Skin epidermis (tissue), 12 donors: ENCODE measurements around the gene ELAVL3.
"Not testable (repeated sequence)": the region's sequence is repeated elsewhere in the genome, so short reads cannot be mapped to it uniquely, and the experiment has no call there.

Source experiments
- H3K27ac ChIP-seq, 21 experiments: fragments of 200-600 bp; sonication (generic) in 11 of 21; one replicate each; pipeline ENCODE4 v1.5.0; 2020; ENCODE audit warnings: mild to moderate bottlenecking in 3 of 21, inconsistent platforms in 2 of 21, moderate library complexity in 2 of 21
- H3K4me3 ChIP-seq, 7 experiments: fragments of 200-600 bp; sonication (generic) in 2 of 7; one replicate each; pipeline ENCODE4 v1.5.0; 2020; ENCODE audit warnings: inconsistent platforms in 2 of 7, mild to moderate bottlenecking in 2 of 7, moderate library complexity in 1 of 7

Gene ELAVL3

DNA sequence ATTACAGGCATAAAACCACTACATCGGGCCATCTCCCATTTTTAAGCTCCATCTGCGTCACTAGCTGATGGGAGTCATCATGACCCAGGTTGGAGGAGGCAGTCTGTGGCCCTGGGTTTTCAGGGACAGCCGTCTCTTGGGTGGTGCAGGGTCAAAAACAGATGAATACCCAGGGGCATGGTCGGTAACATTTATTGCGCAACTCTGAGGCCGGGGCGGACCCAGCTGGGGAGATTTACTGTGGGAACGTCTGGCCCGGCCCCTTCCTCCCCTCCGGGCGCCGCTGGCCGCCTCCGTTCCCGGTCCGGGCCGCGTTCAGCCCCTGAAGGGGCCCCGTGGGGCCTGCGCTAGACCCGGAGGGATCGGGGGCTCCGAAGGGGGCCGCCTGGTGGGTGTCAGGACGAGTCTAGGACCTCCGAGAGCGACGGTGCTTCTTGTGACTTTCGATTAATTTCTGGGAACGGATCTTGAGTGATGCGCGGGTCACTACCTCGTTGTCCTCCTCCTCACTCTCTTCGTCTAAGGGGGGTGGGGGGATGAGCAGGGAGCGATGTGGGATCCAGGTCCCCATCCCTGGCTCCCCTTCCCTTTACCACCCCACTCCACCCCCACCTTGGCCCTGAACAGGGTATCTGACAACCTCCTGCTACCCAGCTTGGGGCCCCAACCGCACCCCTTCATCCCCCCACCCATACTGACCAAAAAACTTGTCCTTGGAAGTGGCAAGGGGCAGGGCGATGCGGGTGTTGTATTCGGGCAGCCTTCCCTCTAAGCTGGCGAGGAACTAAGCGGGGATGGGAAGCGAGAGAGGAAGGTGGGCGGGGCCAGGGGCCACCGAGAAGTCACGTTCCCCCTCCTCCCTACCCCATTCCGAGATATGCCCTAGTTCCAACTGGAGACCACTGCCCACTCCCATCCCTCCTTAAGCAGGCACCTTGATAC, 60.1 kb downstream of the ELAVL3 start:
- peak overlapping the region in 1 of 21 experiments; percentile 35 for H3K27ac ChIP-seq
- peak overlapping the region in 3 of 7 experiments; percentile 17 to 26 (median 26) for H3K4me3 ChIP-seq

DNA sequence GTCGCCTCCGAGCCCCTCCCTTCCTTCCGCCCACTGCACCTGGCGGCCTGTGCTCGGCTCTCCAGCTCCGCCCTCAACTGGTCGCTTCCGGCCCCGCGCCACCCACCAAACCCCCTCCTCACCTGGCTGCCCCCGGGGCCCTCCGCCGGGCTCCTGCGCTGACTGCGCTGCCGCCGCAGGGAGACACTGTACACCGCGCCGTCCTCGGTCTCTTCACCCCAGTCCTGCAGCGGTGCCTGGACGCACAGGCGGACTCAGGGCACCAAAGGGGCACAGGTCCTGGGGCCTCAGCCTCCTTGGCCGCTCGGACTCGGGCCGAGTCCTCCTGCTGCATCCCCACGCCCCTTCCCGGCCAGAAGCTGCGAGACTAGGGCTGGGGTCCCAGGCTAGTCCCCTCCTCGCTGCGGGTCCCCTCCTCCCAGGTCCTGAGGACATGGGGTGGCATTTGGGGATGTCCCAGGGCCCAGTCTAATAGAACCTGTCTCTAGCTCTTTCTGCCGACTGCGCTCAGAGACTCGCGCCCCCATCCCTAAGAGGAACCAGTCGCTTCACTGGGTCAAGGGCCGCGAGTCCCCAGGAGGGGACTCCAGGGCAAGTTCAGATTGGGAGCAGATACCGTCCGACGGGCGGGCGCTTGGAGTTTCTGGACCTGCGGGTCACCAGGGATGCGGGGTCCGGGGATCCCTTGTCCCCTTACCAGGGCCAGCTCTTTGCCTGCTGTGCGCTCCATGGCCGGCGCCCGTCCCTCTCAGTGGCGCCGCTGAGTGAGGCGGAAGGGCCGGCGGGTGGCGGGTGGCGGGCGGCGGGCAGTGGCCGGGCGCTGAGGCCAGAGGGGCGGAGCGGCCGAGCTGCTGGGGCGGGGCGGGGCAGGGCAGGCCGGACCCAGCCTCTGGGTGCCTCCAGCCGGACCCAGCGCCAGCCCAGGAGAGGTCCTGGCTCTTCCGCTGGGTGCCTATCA, 62.0 kb downstream of the ELAVL3 start, which contains the start of gene RGL3:
Gene RGL3, minus strand, starts transcription at position 766 of the 958 bp plus-strand sequence. Its CDS starts 36 bp downstream, at position 730.
- peak within 1 kb of the TSS in 6 of 7 experiments; percentile 3 to 30 (median 20) for H3K4me3 ChIP-seq
- peak within 1 kb of the TSS in 1 of 21 experiments; percentile 49 for H3K27ac ChIP-seq

DNA sequence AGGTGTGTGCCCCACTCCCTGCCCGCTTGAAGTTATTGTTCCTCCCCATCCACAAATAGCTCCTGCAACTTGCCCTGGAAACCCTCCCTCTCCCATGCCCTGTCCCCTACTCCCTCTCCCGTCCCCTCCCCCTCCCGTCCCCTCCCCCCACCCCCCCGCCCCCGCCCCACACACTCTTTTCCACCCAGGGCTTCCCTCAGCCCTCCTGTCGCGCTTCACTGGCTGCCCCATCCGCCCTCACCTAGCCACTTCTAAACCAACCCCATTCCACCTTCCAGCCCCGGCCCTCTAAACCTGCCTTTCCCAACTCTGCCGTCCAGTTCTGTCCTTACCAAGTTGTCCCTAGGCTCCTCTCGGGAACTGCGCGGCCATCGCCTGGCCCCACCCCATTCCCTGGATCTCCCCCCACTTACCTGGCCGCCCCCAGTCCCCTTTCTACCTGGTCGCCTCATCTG, 62.7 kb downstream of the ELAVL3 start:
- Histone ChIP-seq H3K27ac (peak overlapping the region in 1 of 21 experiments; percentile 49), H3K4me3 (peak overlapping the region in 1 of 7 experiments; percentile 30)

DNA sequence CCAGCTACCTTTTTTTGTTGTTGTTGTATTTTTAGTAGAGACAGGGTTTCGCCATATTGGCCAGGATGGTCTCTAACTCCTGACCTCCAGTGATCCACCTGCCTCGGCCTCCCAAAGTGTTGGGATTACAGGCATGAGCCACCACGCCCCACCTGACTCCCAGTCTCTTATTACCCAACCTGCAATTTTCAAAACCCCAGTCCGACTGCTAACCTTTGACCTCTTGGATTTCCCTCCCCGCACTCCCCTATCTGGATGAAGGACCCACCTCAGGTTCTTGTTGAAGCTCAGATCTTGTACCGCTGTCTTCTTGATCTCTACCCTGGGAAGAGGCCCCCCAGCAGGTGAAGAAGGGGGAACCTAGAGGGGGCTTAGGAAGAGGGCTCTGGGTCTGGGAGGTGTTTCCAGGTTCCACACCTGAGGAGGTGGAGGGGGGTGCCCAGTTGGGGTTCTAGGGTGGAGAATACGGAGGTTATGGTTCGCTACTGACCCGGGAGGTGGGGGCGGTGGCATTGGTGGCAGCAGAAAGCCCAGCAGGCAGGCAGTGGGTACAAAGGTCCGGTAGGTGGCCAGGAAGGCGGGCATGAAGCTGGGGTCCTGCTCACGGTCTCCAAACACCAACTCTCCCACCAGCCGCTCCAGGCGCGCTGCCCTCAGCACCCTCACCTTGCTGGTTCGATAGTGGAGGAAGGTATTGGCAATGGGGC, 64.3 kb downstream of the ELAVL3 start:
- H3K27ac ChIP-seq: no peak overlapping the region

DNA sequence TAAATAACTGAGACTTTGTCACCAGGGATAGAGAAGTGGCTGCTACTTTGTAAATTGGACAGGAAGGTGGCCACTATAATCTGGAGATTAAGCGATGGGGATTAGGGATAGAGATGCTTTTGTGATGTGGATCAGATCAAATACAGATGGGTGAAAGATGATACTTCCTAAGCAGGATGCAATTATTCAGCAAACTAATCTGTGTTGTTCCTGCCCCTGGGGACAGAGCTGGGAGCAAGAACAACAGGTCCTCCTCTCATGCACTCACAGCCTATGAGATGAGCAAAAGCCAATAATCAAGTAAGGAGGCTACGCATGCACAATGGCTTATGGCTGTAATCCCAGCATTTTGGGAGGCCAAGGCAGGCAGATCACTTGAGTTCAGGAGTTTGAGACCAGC, 66.3 kb downstream of the ELAVL3 start:
- no peak overlapping the region for H3K27ac ChIP-seq

More for the DNA sequence above, 64.3 kb downstream of the ELAVL3 start:
- no peak overlapping the region for H3K4me3 ChIP-seq

DNA sequence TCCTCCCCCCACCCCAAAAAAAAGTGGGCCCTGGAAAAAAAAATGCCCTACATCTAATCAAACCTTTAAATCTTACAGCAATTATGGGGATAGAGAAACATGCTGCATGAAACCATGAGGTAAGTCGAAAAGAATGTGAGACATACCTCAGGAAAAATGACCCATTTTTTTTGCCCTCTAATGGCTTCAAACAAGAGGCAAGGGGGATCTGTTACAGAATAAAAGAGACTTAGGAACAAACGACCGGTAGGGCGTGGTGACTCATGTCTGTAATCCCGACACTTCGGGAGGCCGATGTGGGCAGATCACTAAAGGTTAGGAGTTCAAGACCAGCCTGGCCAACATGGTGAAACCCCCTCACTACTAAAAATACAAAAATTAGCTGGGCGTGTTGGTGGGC, 70.2 kb downstream of the ELAVL3 start:
- Histone ChIP-seq H3K27ac (no peak overlapping the region), H3K4me3 (no peak overlapping the region)

More for the DNA sequence above, 66.3 kb downstream of the ELAVL3 start:
- no peak overlapping the region for H3K4me3 ChIP-seq

DNA sequence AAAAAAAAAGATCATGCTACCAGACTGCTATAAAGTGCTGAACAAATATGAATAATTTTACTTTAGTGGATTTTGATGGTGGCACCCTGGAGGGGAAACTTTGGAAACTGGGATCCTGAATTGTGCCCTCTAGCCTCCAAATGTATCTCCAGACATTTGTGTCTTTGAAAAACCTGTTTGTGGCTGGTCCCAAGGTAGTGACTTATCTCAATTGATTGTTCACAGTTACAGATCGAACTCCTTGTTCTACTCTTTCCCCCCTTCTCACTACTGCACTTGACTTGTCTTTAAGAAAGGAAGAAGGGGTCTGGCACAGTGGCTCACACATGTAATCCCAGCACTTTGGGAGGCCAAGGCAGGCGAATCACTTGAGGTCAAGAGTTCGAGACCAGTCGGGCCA, 72.3 kb downstream of the ELAVL3 start:
- H3K27ac ChIP-seq: no peak overlapping the region
- no peak overlapping the region for H3K4me3 ChIP-seq

DNA sequence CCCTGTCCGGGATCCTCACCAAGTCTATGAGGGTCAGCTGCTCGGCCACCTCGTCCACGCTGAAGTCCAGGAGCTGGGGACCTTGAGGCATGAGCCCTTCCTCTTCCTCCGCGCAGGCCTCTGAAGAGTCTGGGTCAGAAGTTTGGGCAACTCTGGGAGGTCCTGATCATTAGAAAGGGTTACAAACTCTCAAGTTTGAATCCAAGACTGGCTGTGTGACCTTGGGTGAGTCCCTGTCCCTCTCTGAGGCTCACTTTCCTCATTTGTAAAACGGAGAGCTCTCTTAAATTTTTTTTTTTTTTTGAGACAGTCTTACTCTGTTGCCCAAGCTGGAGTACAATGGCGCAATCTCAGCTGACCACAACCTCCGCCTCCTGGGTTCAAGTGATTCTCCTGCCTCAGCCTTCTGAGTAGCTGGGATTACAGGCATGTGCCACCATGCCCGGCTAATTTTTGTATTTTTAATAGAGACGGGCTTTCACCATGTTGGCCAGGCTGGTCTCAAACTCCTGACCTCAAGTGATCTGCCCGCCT, 74.1 kb downstream of the ELAVL3 start:
- H3K27ac ChIP-seq, H3K4me3 ChIP-seq: not testable (repeated sequence)

DNA sequence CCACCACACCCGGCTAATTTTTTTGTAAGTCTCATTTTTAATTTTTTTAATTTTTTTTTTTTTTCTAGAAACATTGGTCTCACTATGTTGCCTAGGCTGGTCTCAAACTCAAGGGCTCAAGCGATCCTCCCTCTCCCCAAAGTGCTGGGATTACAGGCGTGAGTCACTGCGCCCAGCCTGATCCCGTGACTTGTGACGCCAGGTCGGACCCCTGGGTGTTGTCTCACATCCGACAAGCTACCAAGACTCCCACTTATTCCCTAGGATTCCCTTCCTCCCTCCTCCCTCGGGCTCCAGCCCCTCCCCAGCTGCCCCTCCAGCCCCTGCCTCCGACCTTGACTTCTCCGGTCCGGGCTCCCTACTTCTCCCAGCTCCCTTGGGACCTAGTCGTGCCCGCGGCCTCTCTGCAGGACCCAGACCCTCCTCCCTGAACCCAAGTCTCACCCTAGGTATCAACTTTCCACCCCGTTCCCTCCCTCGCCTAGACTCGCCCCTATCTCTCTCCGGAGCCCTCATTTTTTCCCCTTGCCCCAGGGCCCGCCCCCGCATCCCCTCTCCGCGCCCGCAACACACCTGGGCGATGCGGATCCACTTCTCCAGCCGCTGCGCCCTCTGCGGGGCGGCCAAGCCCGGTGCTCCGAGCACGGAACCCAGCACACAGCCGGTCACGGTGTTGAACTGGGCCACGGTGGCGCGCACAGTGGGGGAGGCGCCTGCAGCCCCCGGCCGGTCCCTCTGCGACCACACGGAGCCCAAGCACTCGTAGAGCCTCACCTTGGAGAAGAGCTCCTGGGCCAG, 74.8 kb downstream of the ELAVL3 start:
- Histone ChIP-seq H3K27ac (no peak overlapping the region), H3K4me3 (peak overlapping the region in 1 of 7 experiments; percentile 8)

DNA sequence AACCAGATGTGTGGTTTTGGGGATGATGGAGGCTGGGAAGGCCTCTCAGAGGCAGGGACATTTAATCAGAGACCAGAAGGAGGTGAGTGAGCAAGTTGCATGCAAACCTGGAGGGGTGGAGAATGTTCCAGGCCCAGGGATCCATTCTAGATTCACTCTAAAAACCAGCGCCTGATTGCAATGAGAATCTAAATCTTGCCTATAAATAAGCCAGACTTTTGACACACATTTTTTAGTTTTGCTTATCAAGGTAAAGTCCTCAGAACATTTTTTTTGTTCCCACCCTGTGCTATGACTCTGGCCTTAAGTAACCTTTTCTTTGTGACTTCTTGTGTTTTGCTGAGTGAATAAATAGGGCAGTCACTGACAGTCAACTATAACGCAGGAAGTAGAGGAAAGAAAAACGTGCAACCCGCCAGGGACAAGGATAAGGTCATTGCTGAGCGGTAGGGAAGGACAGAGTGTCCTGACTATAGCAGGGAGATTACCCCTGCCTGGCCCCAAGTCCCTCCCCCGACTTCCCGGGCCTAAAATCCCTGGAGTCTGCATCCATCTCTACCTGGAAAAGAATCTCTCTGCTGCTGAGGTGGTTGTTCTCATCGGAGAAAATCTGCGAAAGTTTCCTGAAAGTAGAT, 76.1 kb downstream of the ELAVL3 start:
- H3K4me3 ChIP-seq: no peak overlapping the region
- no peak overlapping the region for H3K27ac ChIP-seq

DNA sequence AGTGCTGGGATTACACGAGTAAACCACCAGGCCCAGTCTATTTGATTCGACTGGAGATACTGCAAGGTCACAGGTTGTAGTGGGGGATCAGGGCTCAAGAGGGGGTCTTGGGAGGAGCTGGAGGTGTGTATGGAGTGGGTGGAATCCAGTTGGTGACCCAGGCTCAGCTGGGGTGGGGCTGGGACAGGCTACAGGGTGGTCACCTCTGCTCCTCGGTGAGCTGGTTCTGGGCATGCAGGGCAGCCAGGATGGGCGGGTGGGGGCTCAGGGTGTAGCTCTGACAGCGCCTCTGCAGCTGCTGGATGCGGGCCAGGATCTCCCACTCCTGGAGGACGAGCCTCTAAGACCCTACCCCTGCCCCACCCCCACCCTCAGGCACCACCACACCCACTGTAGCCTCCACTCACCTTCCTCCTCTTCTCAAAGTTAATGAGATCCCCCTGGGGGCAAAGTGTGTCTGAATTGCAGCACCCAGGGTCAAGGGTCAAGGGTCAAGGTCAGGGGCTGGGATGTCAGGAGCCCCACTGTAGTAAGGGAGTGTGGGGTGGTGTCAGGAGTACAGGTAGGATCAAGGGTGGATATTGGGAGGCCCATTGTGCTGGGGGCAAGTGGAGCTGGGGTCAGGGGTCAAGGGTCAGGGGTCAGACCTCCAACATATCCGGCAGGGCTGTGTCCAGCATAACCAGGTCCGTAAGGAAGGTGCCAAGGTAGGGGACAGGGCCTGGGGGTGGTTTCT, 78.9 kb downstream of the ELAVL3 start:
- Histone ChIP-seq H3K4me3 (no peak overlapping the region), H3K27ac (no peak overlapping the region)
